Endothelial cell of umbilical vein (primary cell): ENCODE data around the gene FHIT. TPM values are rescaled to one million over a fixed set of nuclear protein-coding genes. Genes with fewer than 3 reads are reported as not detected.

Experiments used
- BruUV-seq: library from RNA; stranded (reverse); fragments of 400-500 nt; replicated peaks from 2 replicates; lab custom pipeline; 2021; lab: Mats Ljungman, UMichigan
- CTCF ChIA-PET: fragments of 300-600, 350-600 bp; sonication (Branson Sonifier 250); formaldehyde crosslinking; loops from one replicate; lab custom pipeline; 2021; ENCODE audit warnings: antibody characterized with exemption, inconsistent platforms; lab: Charles Lee
- POLR2A ChIA-PET: fragments of 300-600, 350-600 bp; sonication (Branson Sonifier 250); formaldehyde crosslinking; loops from one replicate; lab custom pipeline; 2021; ENCODE audit warnings: antibody characterized with exemption, inconsistent platforms; lab: Charles Lee
- DNase-seq: peaks from one replicate; pipeline ENCODE4 v3.0.0-alpha.2; 2011; ENCODE audit warnings: low read depth, low spot score
- FAIRE-seq: peaks from 2 replicates; lab custom pipeline; 2011; peaks lifted over from hg19 to GRCh38; lab: Jason Lieb, UNC
- H2AFZ ChIP-seq: 2 replicates; pipeline ENCODE4 v1.6.0; 2012; ENCODE audit warnings: low read depth, low read length, control low read depth, inconsistent platforms
- H3K27ac ChIP-seq: 2 replicates; pipeline ENCODE4 v1.5.1; 2011; ENCODE audit warnings: low read depth, mild to moderate bottlenecking, control low read depth, low read length, moderate library complexity; ENCODE audit not compliant: insufficient read depth
- H3K27me3 ChIP-seq, 2 experiments: 2 replicates each; pipeline versions ENCODE4 v1.6.0 to v1.6.1; 2011; ENCODE audit warnings: low read length in 2 of 2, mixed read lengths in 1 of 2; ENCODE audit not compliant: control insufficient read depth in 2 of 2, insufficient read depth in 2 of 2
- H3K36me3 ChIP-seq, 2 experiments: 2 replicates in 1 of 2; 3 replicates in 1 of 2; pipeline ENCODE4 v1.5.1; 2011; ENCODE audit warnings: low read length in 2 of 2, mild to moderate bottlenecking in 1 of 2, moderate library complexity in 1 of 2; ENCODE audit not compliant: control insufficient read depth in 2 of 2, insufficient read depth in 2 of 2; ENCODE audit errors: extremely low read depth in 1 of 2
- H3K4me1 ChIP-seq: 3 replicates; pipeline ENCODE4 v1.5.1; 2011; ENCODE audit warnings: mild to moderate bottlenecking, low read length; ENCODE audit not compliant: control insufficient read depth, insufficient read depth; ENCODE audit errors: extremely low read depth
- H3K4me2 ChIP-seq: 2 replicates; pipeline ENCODE4 v1.6.1; 2011; ENCODE audit warnings: low read length, control low read depth, mixed read lengths; ENCODE audit not compliant: insufficient read depth
- H3K4me3 ChIP-seq, 3 experiments: fragments of 200-600 bp in 1 of 3; sonication (generic), shearing (Covaris generic) in 1 of 3; replicated peaks in 1 of 3; 2 replicates each; pipeline ENCODE4 v1.5.1; 2011 to 2016; ENCODE audit warnings: control low read depth in 3 of 3, low read length in 3 of 3, mild to moderate bottlenecking in 2 of 3, inconsistent platforms in 1 of 3, low read depth in 1 of 3, moderate library complexity in 1 of 3; ENCODE audit not compliant: insufficient read depth in 1 of 3
- H3K79me2 ChIP-seq: 2 replicates; pipeline ENCODE4 v1.6.0; 2012; ENCODE audit warnings: low read length, inconsistent platforms; ENCODE audit not compliant: control insufficient read depth, insufficient read depth
- H3K9ac ChIP-seq: replicated peaks from 2 replicates; pipeline ENCODE3; 2011; ENCODE audit warnings: low read length, control low read depth; ENCODE audit not compliant: insufficient read depth; ENCODE audit errors: extremely low read depth
- H3K9me1 ChIP-seq: replicated peaks from 3 replicates; pipeline ENCODE4 v1.6.0; 2011; ENCODE audit warnings: mild to moderate bottlenecking, low read length; ENCODE audit not compliant: control insufficient read depth, insufficient read depth; ENCODE audit errors: extremely low read depth
- H3K9me3 ChIP-seq: replicated peaks from 2 replicates; pipeline ENCODE4 v1.5.1; 2012; ENCODE audit warnings: low read length, inconsistent platforms; ENCODE audit not compliant: control insufficient read depth, insufficient read depth
- H4K20me1 ChIP-seq: replicated peaks from 2 replicates; pipeline ENCODE3; 2011; ENCODE audit warnings: mild to moderate bottlenecking, low read length; ENCODE audit not compliant: control insufficient read depth, insufficient read depth; ENCODE audit errors: extremely low read depth
- CTCF ChIP-seq, 2 donors: IDR thresholded peaks; 1 replicate in 1 of 2; 2 replicates in 1 of 2; pipeline ENCODE4 v1.5.1; 2011; ENCODE audit warnings: low read length in 2 of 2, mild to moderate bottlenecking in 2 of 2, moderate library complexity in 2 of 2, control low read depth in 1 of 2, inconsistent platforms in 1 of 2, low read depth in 1 of 2; ENCODE audit not compliant: insufficient read depth in 1 of 2; ENCODE audit errors: extremely low read depth in 1 of 2
- EZH2 ChIP-seq: IDR thresholded peaks from 2 replicates; pipeline ENCODE4 v1.6.1; 2012; ENCODE audit warnings: borderline replicate concordance, low read depth, mild to moderate bottlenecking, moderate library complexity, low read length, inconsistent platforms; ENCODE audit not compliant: severe bottlenecking
- FOS ChIP-seq: IDR thresholded peaks from 2 replicates; pipeline ENCODE4 v1.6.1; 2011; ENCODE audit warnings: mild to moderate bottlenecking, low read length, moderate library complexity, borderline replicate concordance; ENCODE audit not compliant: insufficient read depth
- GATA2 ChIP-seq: IDR thresholded peaks from 2 replicates; pipeline ENCODE4 v1.7.0; 2011; ENCODE audit warnings: low read depth, mild to moderate bottlenecking, moderate library complexity, mixed read lengths, low read length; ENCODE audit not compliant: insufficient read length, insufficient read depth
- JUN ChIP-seq: IDR thresholded peaks from 2 replicates; pipeline ENCODE4 v1.6.1; 2011; ENCODE audit warnings: borderline replicate concordance, low read depth; ENCODE audit not compliant: insufficient read length, insufficient read depth
- MAX ChIP-seq: IDR thresholded peaks from 2 replicates; pipeline ENCODE4 v1.6.1; 2011; ENCODE audit not compliant: insufficient read depth, insufficient read length
- MYC ChIP-seq: IDR thresholded peaks from one replicate; pipeline ENCODE4 v1.6.1; 2011; ENCODE audit warnings: mild to moderate bottlenecking, low read depth, low read length
- POLR2A ChIP-seq: IDR thresholded peaks from 2 replicates; pipeline ENCODE4 v1.6.1; 2012; ENCODE audit warnings: low read depth, mild to moderate bottlenecking, control low read depth, low read length
- POLR2AphosphoS5 ChIP-seq: IDR thresholded peaks from 2 replicates; pipeline ENCODE4 v1.6.1; 2012; ENCODE audit warnings: low read depth, mild to moderate bottlenecking, control low read depth, low read length, moderate library complexity; ENCODE audit not compliant: insufficient read depth
- dilution Hi-C: fragments of 300-500 bp; cut with MboI; formaldehyde crosslinking; loops from one replicate; pipeline ENCODE4 v1.15.0; 2019; ENCODE audit warnings: low sequenced_read_pairs; ENCODE audit not compliant: extremely low pct_ligation_motif_present
- intact Hi-C: fragments of 100-400 bp; cut with micrococcal nuclease; formaldehyde crosslinking; loops from one replicate; pipeline ENCODE4 v1.10.0; 2022
- polyA plus RNA-seq, 4 experiments: library from polyadenylated mRNA; depleted of rRNA in 3 of 4; stranded (reverse) in 3 of 4; unstranded in 1 of 4; fragments of >200 nt; gene quantifications; 2 replicates each; pipeline versions ENCODE4 v1.2.1 to v1.2.3, GENCODE V29; 2011 to 2012; ENCODE audit warnings: missing spikeins in 1 of 4
- total RNA-seq: library from RNA; stranded (reverse); gene quantifications from 2 replicates; pipeline ENCODE4 v1.2.3, GENCODE V29; 2021

FHIT gene
- total and polyA plus RNA-seq, 2 donors (not counting 3 experiments of a cell fraction or from before 2014, with no cell fraction given), result 0.47 to 2.2 TPM

- no peak overlapping the region for H2AFZ ChIP-seq
- no peak overlapping the region for H3K27ac ChIP-seq
- H3K9me1 ChIP-seq, result no peaks in the 10 kb centered on the region
- no peaks in the 10 kb centered on the region for H3K36me3 ChIP-seq
- H3K4me2 ChIP-seq, result no peak overlapping the region
- no TSS peak for BruUV-seq
- no peaks in the 10 kb centered on the region for H4K20me1 ChIP-seq
- FAIRE-seq (no peak), DNase-seq (no peak)
- intact Hi-C loops, result no loop called here
- TF ChIP-seq JUN (no peak), FOS (no peak), MAX (no peak), CTCF (IDR thresholded peaks at IDR 0.05; ENCODE audit: extremely low read depth in 1 of 2, insufficient read depth in 1 of 2, low read depth in 1 of 2, low read length in 2 of 2) (no peak), EZH2 (no peak), POLR2A (no peak), POLR2AphosphoS5 (no peak), GATA2 (no peak), MYC (no peak)
- POLR2A ChIA-PET, result no interaction called here
- dilution Hi-C loops, result no loop called here
- no peaks in the 10 kb centered on the region for H3K4me1 ChIP-seq
- CTCF ChIA-PET, result no interaction called here
- H3K79me2 ChIP-seq, result no peaks in the 10 kb centered on the region
- no peak overlapping the region for H3K9ac ChIP-seq
- H3K4me3 ChIP-seq, result no peak overlapping the region
- H3K27me3 ChIP-seq, result no peaks in the 10 kb centered on the region
- no peaks in the 10 kb centered on the region for H3K9me3 ChIP-seq
Measured at GRCh38 chr3:60456180-60456579, 795.1 kb downstream of the FHIT start.
